Right lobe of liver (tissue), 4 donors: ENCODE measurements around the gene ARFGAP2.

ENCODE experiments used
- POLR2A ChIP-seq: fragments of 450-650 bp; IDR thresholded peaks from one replicate; pipeline ENCODE4 v1.6.1; 2017; ENCODE audit warnings: antibody characterized with exemption, mild to moderate bottlenecking
- TF ChIP-seq, protein P1 (sequence below), 4 donors: fragments of 200-600 bp in 3 of 4; fragments of 450-650 bp in 1 of 4; IDR thresholded peaks; one replicate each; pipeline versions ENCODE4 v1.5.1 to v1.8.0; 2016 to 2022; ENCODE audit warnings: antibody characterized with exemption in 4 of 4, mild to moderate bottlenecking in 2 of 4
- donor health status: DM: no; HTN: no; CAD: no.
- donor health status: DM: no; HTN: no; CAD: no.
- donor health status: DM: no; HTN: yes; CAD: no.

DNA sequence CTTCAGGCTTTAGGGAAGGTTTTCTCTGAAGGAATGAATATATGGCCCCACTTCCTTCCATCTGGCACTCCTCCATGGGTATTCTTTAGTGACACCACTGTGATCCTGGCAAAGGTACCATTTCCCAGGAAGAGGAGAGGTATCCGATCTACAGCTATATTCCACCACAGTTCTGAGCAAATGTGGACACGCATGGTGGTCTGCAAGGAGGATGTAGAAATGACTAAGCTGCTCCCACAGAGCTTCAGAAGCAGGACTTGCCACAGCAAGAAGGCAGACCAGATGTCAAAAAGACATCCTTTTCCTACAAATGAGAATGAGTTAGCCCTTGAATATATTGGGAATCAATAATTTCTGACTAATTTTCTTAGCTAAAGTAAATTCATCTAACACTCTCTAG lies 45.5 kb downstream of the ARFGAP2 start:
- TF ChIP-seq, protein P1, sequence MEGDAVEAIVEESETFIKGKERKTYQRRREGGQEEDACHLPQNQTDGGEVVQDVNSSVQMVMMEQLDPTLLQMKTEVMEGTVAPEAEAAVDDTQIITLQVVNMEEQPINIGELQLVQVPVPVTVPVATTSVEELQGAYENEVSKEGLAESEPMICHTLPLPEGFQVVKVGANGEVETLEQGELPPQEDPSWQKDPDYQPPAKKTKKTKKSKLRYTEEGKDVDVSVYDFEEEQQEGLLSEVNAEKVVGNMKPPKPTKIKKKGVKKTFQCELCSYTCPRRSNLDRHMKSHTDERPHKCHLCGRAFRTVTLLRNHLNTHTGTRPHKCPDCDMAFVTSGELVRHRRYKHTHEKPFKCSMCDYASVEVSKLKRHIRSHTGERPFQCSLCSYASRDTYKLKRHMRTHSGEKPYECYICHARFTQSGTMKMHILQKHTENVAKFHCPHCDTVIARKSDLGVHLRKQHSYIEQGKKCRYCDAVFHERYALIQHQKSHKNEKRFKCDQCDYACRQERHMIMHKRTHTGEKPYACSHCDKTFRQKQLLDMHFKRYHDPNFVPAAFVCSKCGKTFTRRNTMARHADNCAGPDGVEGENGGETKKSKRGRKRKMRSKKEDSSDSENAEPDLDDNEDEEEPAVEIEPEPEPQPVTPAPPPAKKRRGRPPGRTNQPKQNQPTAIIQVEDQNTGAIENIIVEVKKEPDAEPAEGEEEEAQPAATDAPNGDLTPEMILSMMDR (IDR thresholded peaks at IDR 0.05): no peak
- TF ChIP-seq POLR2A: no peak
